Right atrium auricular region (tissue), 2 donors: ENCODE results near the gene TMEM94. TPM values are rescaled to one million over a fixed set of nuclear protein-coding genes. Genes with fewer than 3 reads are reported as not detected.
A peak's percentile ranks its signal among the peaks of the same experiment; 100 is the strongest.

Experiments used
- DNase-seq: peaks from one replicate; pipeline ENCODE4 v3.0.0-alpha.2; 2019; ENCODE audit warnings: low spot score
- H3K27ac ChIP-seq, 2 donors: fragments of 200-600 bp; sonication (generic); 1 replicate in 1 of 2; 2 replicates in 1 of 2; pipeline ENCODE4 v1.5.1; 2016 to 2019
- H3K27me3 ChIP-seq, 2 donors: fragments of 200-600 bp; sonication (generic); one replicate each; pipeline versions ENCODE4 v1.5.1 to v1.6.0; 2017 to 2019
- H3K36me3 ChIP-seq: fragments of 200-600 bp; sonication (generic); one replicate; pipeline ENCODE4 v1.5.1; 2016
- H3K4me1 ChIP-seq, 2 donors: fragments of 200-600 bp; sonication (generic); one replicate each; pipeline versions ENCODE4 v1.5.1 to v1.6.0; 2017 to 2019
- H3K4me3 ChIP-seq, 2 donors: fragments of 200-600 bp; sonication (generic); 1 replicate in 1 of 2; 2 replicates in 1 of 2; pipeline ENCODE4 v1.5.1; 2017 to 2019; ENCODE audit warnings: mild to moderate bottlenecking in 1 of 2, moderate library complexity in 1 of 2
- H3K9me3 ChIP-seq, 2 donors: fragments of 200-600 bp; sonication (generic); one replicate each; pipeline ENCODE4 v1.5.1; 2019
- CTCF ChIP-seq, 2 donors: fragments of 200-600 bp; sonication (generic); IDR thresholded peaks; one replicate each; pipeline ENCODE4 v1.5.1; 2019; ENCODE audit warnings: antibody characterized with exemption in 2 of 2
- total RNA-seq, 2 donors: library from RNA; depleted of rRNA; stranded (reverse); fragments of >200 nt; gene quantifications; one replicate each; pipeline ENCODE4 v1.1.0, GENCODE V29; 2016

The TMEM94 gene
- total RNA-seq, 2 donors from 2014 or later, result 56.3 to 61.6 TPM

GRCh38 chr17:75414488-75414887 lies 41.9 kb upstream of the TMEM94 start:
- Histone ChIP-seq H3K27me3 (no peaks in the 10 kb centered on the region), H3K9me3 (no peaks in the 10 kb centered on the region), H3K4me1 (peaks cover 0 to 8% of the 10 kb centered on the region in 2 donors), H3K4me3 (no peak overlapping the region), H3K27ac (no peak overlapping the region), H3K36me3 (no peaks in the 10 kb centered on the region)
- DNase-seq, result no peak
- TF ChIP-seq CTCF (IDR thresholded peaks at IDR 0.05), result no peak

GRCh38 chr17:75416006-75416405 lies 40.4 kb upstream of the TMEM94 start:
- no peak for TF ChIP-seq CTCF (IDR thresholded peaks at IDR 0.05)
- Histone ChIP-seq H3K4me1 (peaks cover 0 to 8% of the 10 kb centered on the region in 2 donors), H3K36me3 (no peaks in the 10 kb centered on the region), H3K9me3 (no peaks in the 10 kb centered on the region), H3K27ac (no peak overlapping the region), H3K4me3 (no peak overlapping the region), H3K27me3 (no peaks in the 10 kb centered on the region)
- no peak for DNase-seq

GRCh38 chr17:75417054-75417580 lies 39.3 kb upstream of the TMEM94 start:
- Histone ChIP-seq H3K4me3 (no peak overlapping the region), H3K27ac (no peak overlapping the region), H3K9me3 (no peaks in the 10 kb centered on the region), H3K36me3 (no peaks in the 10 kb centered on the region), H3K27me3 (no peaks in the 10 kb centered on the region), H3K4me1 (peaks cover 0 to 8% of the 10 kb centered on the region in 2 donors)
- TF ChIP-seq CTCF (IDR thresholded peaks at IDR 0.05), result no peak
- DNase-seq, result no peak

- no peaks in the 10 kb centered on the region for H3K27me3 ChIP-seq
- H3K4me3 ChIP-seq, result no peak overlapping the region
- H3K27ac ChIP-seq, result no peak overlapping the region
- H3K36me3 ChIP-seq, result no peaks in the 10 kb centered on the region
- no peak for TF ChIP-seq CTCF (IDR thresholded peaks at IDR 0.05)
- no peaks in the 10 kb centered on the region for H3K9me3 ChIP-seq
- DNase-seq, result no peak
- peaks cover 0 to 8% of the 10 kb centered on the region in 2 donors for H3K4me1 ChIP-seq
Observed at GRCh38 chr17:75418531-75418930, 37.9 kb upstream of the TMEM94 start.

- H3K27me3 ChIP-seq, result no peaks in the 10 kb centered on the region
- H3K36me3 ChIP-seq, result no peaks in the 10 kb centered on the region
- no peak for TF ChIP-seq CTCF (IDR thresholded peaks at IDR 0.05)
- peaks cover 0 to 19% of the 10 kb centered on the region in 2 donors for H3K4me1 ChIP-seq
- peak overlapping the region in 1 of 2 donors; percentile 56 for H3K27ac ChIP-seq
- H3K4me3 ChIP-seq, result no peak overlapping the region
- no peak for DNase-seq
- H3K9me3 ChIP-seq, result no peaks in the 10 kb centered on the region
Observed at GRCh38 chr17:75428543-75429469, 27.6 kb upstream of the TMEM94 start.
